ENCODE results near the gene KLHL26. TPM values are rescaled to one million over a fixed set of nuclear protein-coding genes. Genes with fewer than 3 reads are reported as not detected.
A peak's percentile ranks its signal among the peaks of the same experiment; 100 is the strongest.

The KLHL26 gene
- total and polyA plus RNA-seq, 2 of the 13 experiments (the other 11 are each of a cell fraction or from before 2014, with no cell fraction given) = 1.5 to 1.7 TPM

- TF ChIP-seq ZBTB3 (CRISPR knock-in tag; IDR thresholded peaks at IDR 0.05; ENCODE audit: borderline replicate concordance, low read depth) = no peak; the same call in 1 of the 2 replicates
- peak; percentile 99 for TF ChIP-seq HMGXB4 (CRISPR knock-in tag; IDR thresholded peaks at IDR 0.05; ENCODE audit: borderline replicate concordance in 1 of 2, low read depth in 1 of 2)
- TF ChIP-seq JUN (CRISPR knock-in tag; IDR thresholded peaks at IDR 0.05) = 0 out of 2 replicates have a peak, but pooled peaks have one; percentile 41
- TF ChIP-seq JUND (CRISPR knock-in tag; IDR thresholded peaks at IDR 0.05) = peak; percentile 61; the same call in 1 of the 2 replicates
- TF ChIP-seq ZGPAT (CRISPR knock-in tag; IDR thresholded peaks at IDR 0.05) = peak; percentile 93
- 0 out of 2 replicates have a peak, but pooled peaks have one; percentile 24 for TF ChIP-seq MEF2D (CRISPR knock-in tag; IDR thresholded peaks at IDR 0.05)
- TF ChIP-seq, protein P1, sequence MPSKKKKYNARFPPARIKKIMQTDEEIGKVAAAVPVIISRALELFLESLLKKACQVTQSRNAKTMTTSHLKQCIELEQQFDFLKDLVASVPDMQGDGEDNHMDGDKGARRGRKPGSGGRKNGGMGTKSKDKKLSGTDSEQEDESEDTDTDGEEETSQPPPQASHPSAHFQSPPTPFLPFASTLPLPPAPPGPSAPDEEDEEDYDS (CRISPR knock-in tag; IDR thresholded peaks at IDR 0.05) = peak; percentile 65
- 0 out of 2 replicates have a peak, but pooled peaks have one; percentile 3 for TF ChIP-seq ZNF546 (CRISPR knock-in tag; conservative IDR thresholded peaks at IDR 0.05)
- no peak for TF ChIP-seq ONECUT2 (CRISPR knock-in tag; IDR thresholded peaks at IDR 0.05)
- peak; percentile 65; the same call in 1 of the 2 replicates for TF ChIP-seq ZNF775 (CRISPR knock-in tag; IDR thresholded peaks at IDR 0.05; ENCODE audit: borderline replicate concordance)
- TF ChIP-seq, protein P2, sequence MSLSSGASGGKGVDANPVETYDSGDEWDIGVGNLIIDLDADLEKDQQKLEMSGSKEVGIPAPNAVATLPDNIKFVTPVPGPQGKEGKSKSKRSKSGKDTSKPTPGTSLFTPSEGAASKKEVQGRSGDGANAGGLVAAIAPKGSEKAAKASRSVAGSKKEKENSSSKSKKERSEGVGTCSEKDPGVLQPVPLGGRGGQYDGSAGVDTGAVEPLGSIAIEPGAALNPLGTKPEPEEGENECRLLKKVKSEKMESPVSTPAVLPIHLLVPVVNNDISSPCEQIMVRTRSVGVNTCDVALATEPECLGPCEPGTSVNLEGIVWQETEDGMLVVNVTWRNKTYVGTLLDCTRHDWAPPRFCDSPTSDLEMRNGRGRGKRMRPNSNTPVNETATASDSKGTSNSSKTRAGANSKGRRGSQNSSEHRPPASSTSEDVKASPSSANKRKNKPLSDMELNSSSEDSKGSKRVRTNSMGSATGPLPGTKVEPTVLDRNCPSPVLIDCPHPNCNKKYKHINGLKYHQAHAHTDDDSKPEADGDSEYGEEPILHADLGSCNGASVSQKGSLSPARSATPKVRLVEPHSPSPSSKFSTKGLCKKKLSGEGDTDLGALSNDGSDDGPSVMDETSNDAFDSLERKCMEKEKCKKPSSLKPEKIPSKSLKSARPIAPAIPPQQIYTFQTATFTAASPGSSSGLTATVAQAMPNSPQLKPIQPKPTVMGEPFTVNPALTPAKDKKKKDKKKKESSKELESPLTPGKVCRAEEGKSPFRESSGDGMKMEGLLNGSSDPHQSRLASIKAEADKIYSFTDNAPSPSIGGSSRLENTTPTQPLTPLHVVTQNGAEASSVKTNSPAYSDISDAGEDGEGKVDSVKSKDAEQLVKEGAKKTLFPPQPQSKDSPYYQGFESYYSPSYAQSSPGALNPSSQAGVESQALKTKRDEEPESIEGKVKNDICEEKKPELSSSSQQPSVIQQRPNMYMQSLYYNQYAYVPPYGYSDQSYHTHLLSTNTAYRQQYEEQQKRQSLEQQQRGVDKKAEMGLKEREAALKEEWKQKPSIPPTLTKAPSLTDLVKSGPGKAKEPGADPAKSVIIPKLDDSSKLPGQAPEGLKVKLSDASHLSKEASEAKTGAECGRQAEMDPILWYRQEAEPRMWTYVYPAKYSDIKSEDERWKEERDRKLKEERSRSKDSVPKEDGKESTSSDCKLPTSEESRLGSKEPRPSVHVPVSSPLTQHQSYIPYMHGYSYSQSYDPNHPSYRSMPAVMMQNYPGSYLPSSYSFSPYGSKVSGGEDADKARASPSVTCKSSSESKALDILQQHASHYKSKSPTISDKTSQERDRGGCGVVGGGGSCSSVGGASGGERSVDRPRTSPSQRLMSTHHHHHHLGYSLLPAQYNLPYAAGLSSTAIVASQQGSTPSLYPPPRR (CRISPR knock-in tag; IDR thresholded peaks at IDR 0.05; ENCODE audit: borderline replicate concordance) = peak; percentile 60; the same call in 1 of the 2 replicates
- TF ChIP-seq TGIF2 (CRISPR knock-in tag; IDR thresholded peaks at IDR 0.05) = peak; percentile 64
- TF ChIP-seq ZNF121 (CRISPR knock-in tag; IDR thresholded peaks at IDR 0.05) = peak; percentile 82
- no peak for TF ChIP-seq ARID2 (CRISPR knock-in tag; IDR thresholded peaks at IDR 0.05; ENCODE audit: borderline replicate concordance)
- TF ChIP-seq RNF2 (conservative IDR thresholded peaks at IDR 0.05; ENCODE audit: low read depth) = peak; percentile 26; the same call in 1 of the 2 replicates
- TF ChIP-seq MIER2 (CRISPR knock-in tag; IDR thresholded peaks at IDR 0.05) = peak; percentile 50; the same call in 1 of the 2 replicates
- TF ChIP-seq KLF15 (CRISPR knock-in tag; IDR thresholded peaks at IDR 0.05; ENCODE audit: borderline replicate concordance) = no peak; the same call in 1 of the 2 replicates
- no peak for TF ChIP-seq ZSCAN21 (CRISPR knock-in tag; IDR thresholded peaks at IDR 0.05; ENCODE audit: borderline replicate concordance)
- 0 out of 2 replicates have a peak, but pooled peaks have one; percentile 78 for TF ChIP-seq SMAD1 (CRISPR knock-in tag; IDR thresholded peaks at IDR 0.05; ENCODE audit: borderline replicate concordance, low read depth)
- TF ChIP-seq ZNF12 (CRISPR knock-in tag; IDR thresholded peaks at IDR 0.05) = peak; percentile 87
Observed at GRCh38 chr19:18588611-18589379, 48.0 kb upstream of the KLHL26 start, which contains the start of gene REX1BD (continued).
